CD14-positive monocyte (primary cell): ENCODE data around the gene GALNT1. TPM values are rescaled to one million over a fixed set of nuclear protein-coding genes. Genes with fewer than 3 reads are reported as not detected.

Experiments used
- DNase-seq, 3 donors: peaks; one replicate each; pipeline ENCODE4 v3.0.0-alpha.2; 2011 to 2022
- H2AFZ ChIP-seq: 2 replicates; pipeline ENCODE4 v1.6.0; 2012; ENCODE audit warnings: mild to moderate bottlenecking, low read depth, low read length, inconsistent platforms; ENCODE audit not compliant: insufficient read depth, poor library complexity, severe bottlenecking
- H3K27ac ChIP-seq, 2 donors: 1 replicate in 1 of 2; 2 replicates in 1 of 2; pipeline ENCODE4 v1.5.1; 2012 to 2013; ENCODE audit warnings: low read length in 2 of 2, control low read depth in 1 of 2, inconsistent platforms in 1 of 2, low read depth in 1 of 2, mild to moderate bottlenecking in 1 of 2
- H3K27me3 ChIP-seq, 2 donors: one replicate each; pipeline versions ENCODE4 v1.6.0 to v1.6.1; 2011 to 2013; ENCODE audit warnings: low read length in 2 of 2; ENCODE audit not compliant: control insufficient read depth in 2 of 2, insufficient read depth in 2 of 2
- H3K36me3 ChIP-seq, 2 donors: replicated peaks in 1 of 2; 1 replicate in 1 of 2; 2 replicates in 1 of 2; pipeline versions ENCODE4 v1.5.1 to v1.6.1; 2012 to 2013; ENCODE audit warnings: low read length in 2 of 2, control low read depth in 1 of 2, inconsistent platforms in 1 of 2, mild to moderate bottlenecking in 1 of 2; ENCODE audit not compliant: insufficient read depth in 2 of 2, control insufficient read depth in 1 of 2
- H3K4me1 ChIP-seq, 2 donors: 1 replicate in 1 of 2; 2 replicates in 1 of 2; pipeline versions ENCODE4 v1.5.1 to v1.6.1; 2012 to 2013; ENCODE audit warnings: low read length in 2 of 2, control low read depth in 1 of 2, inconsistent platforms in 1 of 2, mild to moderate bottlenecking in 1 of 2, moderate library complexity in 1 of 2; ENCODE audit not compliant: insufficient read depth in 2 of 2, control insufficient read depth in 1 of 2
- H3K4me2 ChIP-seq: replicated peaks from 2 replicates; pipeline ENCODE3; 2012; ENCODE audit warnings: low read length, moderate library complexity, mild to moderate bottlenecking; ENCODE audit not compliant: poor library complexity, severe bottlenecking; ENCODE audit errors: extremely low read depth
- H3K4me3 ChIP-seq, 3 experiments: fragments of 200-600 bp in 1 of 3; sonication (generic) in 1 of 3; replicated peaks in 1 of 3; 1 replicate in 2 of 3; 2 replicates in 1 of 3; pipeline ENCODE4 v1.5.1; 2011 to 2013; ENCODE audit warnings: low read length in 3 of 3, mild to moderate bottlenecking in 3 of 3, control low read depth in 2 of 3, low read depth in 2 of 3, inconsistent platforms in 1 of 3, moderate library complexity in 1 of 3
- H3K79me2 ChIP-seq: 2 replicates; pipeline ENCODE4 v1.6.0; 2012; ENCODE audit warnings: mild to moderate bottlenecking, control low read depth, inconsistent platforms, low read length, moderate library complexity; ENCODE audit not compliant: insufficient read depth
- H3K9ac ChIP-seq: 2 replicates; pipeline ENCODE4 v1.6.0; 2017; ENCODE audit warnings: low read length, mild to moderate bottlenecking; ENCODE audit not compliant: insufficient read depth, poor library complexity, severe bottlenecking
- H3K9me3 ChIP-seq, 2 donors: replicated peaks in 1 of 2; 1 replicate in 1 of 2; 2 replicates in 1 of 2; pipeline versions ENCODE4 v1.5.1 to v1.6.1; 2012 to 2013; ENCODE audit warnings: low read length in 2 of 2, control low read depth in 1 of 2; ENCODE audit not compliant: control insufficient read depth in 1 of 2, insufficient read depth in 1 of 2
- H4K20me1 ChIP-seq: 2 replicates; pipeline ENCODE4 v1.6.0; 2012; ENCODE audit warnings: mild to moderate bottlenecking, low read length, control low read depth, moderate library complexity; ENCODE audit not compliant: insufficient read depth
- H3K27ac Mint-ChIP-seq, 7 donors: one replicate each; pipeline ENCODE4 v1.8.0; 2020; ENCODE audit warnings: mild to moderate bottlenecking in 7 of 7, mixed read lengths in 7 of 7, moderate library complexity in 6 of 7, inconsistent platforms in 2 of 7
- H3K27me3 Mint-ChIP-seq, 3 donors: one replicate each; pipeline ENCODE4 v1.8.0; 2021 to 2022; ENCODE audit warnings: low read depth in 3 of 3, mild to moderate bottlenecking in 3 of 3, mixed read lengths in 3 of 3, moderate library complexity in 3 of 3, inconsistent platforms in 1 of 3
- H3K36me3 Mint-ChIP-seq, 2 donors: one replicate each; pipeline ENCODE4 v1.8.0; 2020; ENCODE audit warnings: mixed read lengths in 2 of 2, inconsistent platforms in 1 of 2, mild to moderate bottlenecking in 1 of 2
- H3K4me1 Mint-ChIP-seq: one replicate; pipeline ENCODE4 v1.8.0; 2020; ENCODE audit warnings: mild to moderate bottlenecking, mixed read lengths
- H3K4me3 Mint-ChIP-seq, 2 donors: one replicate each; pipeline ENCODE4 v1.8.0; 2020; ENCODE audit warnings: mild to moderate bottlenecking in 2 of 2, mixed read lengths in 2 of 2, moderate library complexity in 1 of 2
- H3K9me3 Mint-ChIP-seq, 7 donors: one replicate each; pipeline ENCODE4 v1.8.0; 2020 to 2022; ENCODE audit warnings: mixed read lengths in 7 of 7, mild to moderate bottlenecking in 6 of 7, moderate library complexity in 6 of 7, inconsistent platforms in 2 of 7
- WGBS: methylation state at CpG from one replicate; pipeline ENCODE4 v1.1.5; 2013; ENCODE audit warnings: missing lambda C conversion rate; ENCODE audit not compliant: insufficient coverage; 5-methylcytosine and 5-hydroxymethylcytosine counted together
- intact Hi-C, 2 donors: fragments of 100-400 bp; cut with micrococcal nuclease; formaldehyde crosslinking; loops; one replicate each; pipeline versions ENCODE4 v1.15.0 to v1.15.1; 2023
- polyA plus RNA-seq, 3 donors: library from polyadenylated mRNA; depleted of rRNA in 1 of 3; unstranded in 2 of 3; stranded (reverse) in 1 of 3; fragments of 300-500 nt in 2 of 3; fragments of >200 nt in 1 of 3; fragmentation: Illumina TruSeq in 2 of 3; gene quantifications; 1 replicate in 2 of 3; 2 replicates in 1 of 3; pipeline ENCODE4 v1.2.3, GENCODE V29; 2012 to 2021
- TF ChIP-seq, protein P1 (sequence below): fragments of 200-600 bp; IDR thresholded peaks from one replicate; pipeline ENCODE4 v1.8.0; 2022; ENCODE audit warnings: antibody characterized with exemption, mild to moderate bottlenecking

Gene GALNT1
- polyA plus RNA-seq, 3 donors: 16.8 to 58.5 (median 22.9) TPM

DNA sequence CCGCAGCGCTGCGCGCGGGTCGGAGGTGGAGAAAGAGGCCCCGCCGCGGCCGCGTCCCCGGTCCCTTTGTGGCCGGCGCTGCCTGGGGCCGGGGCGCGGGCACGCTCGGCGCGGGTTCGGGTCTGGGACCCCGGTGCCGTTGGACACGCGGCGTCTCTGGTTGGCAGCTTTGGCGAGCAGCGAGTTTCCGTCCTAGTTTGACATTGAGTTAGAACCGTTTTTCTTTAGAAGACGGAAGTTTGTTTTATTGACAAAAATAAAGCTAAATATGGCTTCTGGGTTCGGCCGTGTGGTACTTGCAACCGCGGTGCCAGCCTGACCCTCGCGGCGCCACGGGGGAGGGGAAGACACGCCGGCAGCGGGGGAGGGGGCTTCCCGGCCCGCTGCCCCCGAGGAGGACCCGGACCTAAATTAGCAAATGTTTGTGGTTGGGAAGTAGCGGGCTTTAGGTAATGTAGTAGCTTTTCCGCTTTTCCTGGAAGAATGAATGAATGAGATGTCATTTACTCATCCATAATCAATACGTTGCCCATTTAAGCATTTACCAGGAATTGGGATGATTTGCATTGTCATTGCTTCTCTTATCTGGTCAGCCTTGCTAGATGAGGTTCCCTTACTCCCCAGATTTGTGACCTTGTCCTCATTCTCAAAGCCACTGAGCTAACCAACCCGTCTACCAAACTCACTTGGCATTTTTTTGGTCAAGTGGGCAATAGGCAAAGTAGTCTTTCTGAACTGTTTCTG is 530 bp downstream of the GALNT1 start:
- peaks cover 0 to 2% of the 10 kb centered on the region in 2 donors for H3K9me3 ChIP-seq
- H3K4me2 ChIP-seq: peak overlapping the region; percentile 89
- H3K79me2 ChIP-seq: peaks cover 51% of the 10 kb centered on the region
- no peaks in the 10 kb centered on the region for H3K36me3 ChIP-seq
- H3K4me1 ChIP-seq: peaks cover 16 to 24% of the 10 kb centered on the region in 2 donors
- H3K9ac ChIP-seq: peak overlapping the region; percentile 81
- peaks cover 2 to 12% (median 4%) of the 10 kb centered on the region in 7 donors for H3K9me3 Mint-ChIP-seq
- peak overlapping the region; percentile 78 for H2AFZ ChIP-seq
- peaks cover 0 to 2% of the 10 kb centered on the region in 2 donors for H3K27me3 ChIP-seq
- peak overlapping the region; percentile 57 to 93 (median 84) for H3K4me3 ChIP-seq
- H3K36me3 Mint-ChIP-seq: peaks cover 0 to 8% of the 10 kb centered on the region in 2 donors
- peaks cover 0 to 1% (median 1%) of the 10 kb centered on the region in 3 donors for H3K27me3 Mint-ChIP-seq
- peaks cover 45% of the 10 kb centered on the region for H4K20me1 ChIP-seq
- peak; percentile 10 to 15 (median 14) for DNase-seq
- peak overlapping the region; percentile 27 to 85 for H3K27ac ChIP-seq
- TF ChIP-seq, protein P1, sequence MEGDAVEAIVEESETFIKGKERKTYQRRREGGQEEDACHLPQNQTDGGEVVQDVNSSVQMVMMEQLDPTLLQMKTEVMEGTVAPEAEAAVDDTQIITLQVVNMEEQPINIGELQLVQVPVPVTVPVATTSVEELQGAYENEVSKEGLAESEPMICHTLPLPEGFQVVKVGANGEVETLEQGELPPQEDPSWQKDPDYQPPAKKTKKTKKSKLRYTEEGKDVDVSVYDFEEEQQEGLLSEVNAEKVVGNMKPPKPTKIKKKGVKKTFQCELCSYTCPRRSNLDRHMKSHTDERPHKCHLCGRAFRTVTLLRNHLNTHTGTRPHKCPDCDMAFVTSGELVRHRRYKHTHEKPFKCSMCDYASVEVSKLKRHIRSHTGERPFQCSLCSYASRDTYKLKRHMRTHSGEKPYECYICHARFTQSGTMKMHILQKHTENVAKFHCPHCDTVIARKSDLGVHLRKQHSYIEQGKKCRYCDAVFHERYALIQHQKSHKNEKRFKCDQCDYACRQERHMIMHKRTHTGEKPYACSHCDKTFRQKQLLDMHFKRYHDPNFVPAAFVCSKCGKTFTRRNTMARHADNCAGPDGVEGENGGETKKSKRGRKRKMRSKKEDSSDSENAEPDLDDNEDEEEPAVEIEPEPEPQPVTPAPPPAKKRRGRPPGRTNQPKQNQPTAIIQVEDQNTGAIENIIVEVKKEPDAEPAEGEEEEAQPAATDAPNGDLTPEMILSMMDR: no peak
- H3K27ac Mint-ChIP-seq: peak overlapping the region in 6 of 7 donors; percentile 30 to 89 (median 62)
- H3K4me3 Mint-ChIP-seq: peak overlapping the region; percentile 77 to 84
- intact Hi-C loops: loop anchor here in 1 of 2 donors (5.0 to 10.0 kb wide), 3 partner anchors 35 to 167 kb away; partner anchors contain the start of gene INO80C
- WGBS: 0% methylated on average over 45 of the region's 51 CpGs
- peaks cover 32% of the 10 kb centered on the region for H3K4me1 Mint-ChIP-seq

DNA sequence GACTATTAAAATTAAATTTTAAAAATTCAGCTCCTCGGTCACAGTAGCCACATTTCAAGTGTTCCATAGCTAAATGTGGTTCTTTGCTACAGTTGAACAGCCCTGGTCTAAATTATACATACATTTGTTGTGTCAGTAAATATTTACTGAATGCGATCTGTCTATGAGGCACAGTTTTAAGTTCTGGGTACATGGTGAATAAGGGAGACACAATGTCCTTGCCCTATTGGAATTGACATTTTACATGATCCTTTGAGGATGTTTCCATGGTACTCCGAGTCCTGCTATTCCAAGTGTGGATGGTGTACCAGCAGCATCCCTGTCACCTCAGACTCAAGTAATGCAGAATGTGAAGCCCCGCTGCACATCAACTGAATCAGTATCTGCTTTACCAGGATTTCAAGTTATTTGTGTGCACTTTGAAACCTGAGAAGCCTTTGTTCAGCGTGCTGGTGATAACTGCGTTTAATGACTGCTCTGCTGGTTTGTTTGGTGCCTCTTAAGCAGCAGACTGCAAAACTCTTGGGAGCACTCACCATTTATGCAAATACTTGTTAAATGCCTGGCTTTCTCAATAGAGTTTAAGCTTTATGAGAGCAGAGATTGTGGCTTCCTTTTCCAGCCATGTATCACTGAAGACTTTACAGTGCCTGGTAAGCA is 1.5 kb downstream of the GALNT1 start:
- H3K9ac ChIP-seq: no peak overlapping the region
- peak overlapping the region in 1 of 2 donors; percentile 13 for H3K4me3 Mint-ChIP-seq
- H4K20me1 ChIP-seq: peaks cover 49% of the 10 kb centered on the region

More for the DNA sequence above, 1.5 kb downstream of the GALNT1 start:
- 100% methylated on average over 2 of the region's 6 CpGs for WGBS
- peak overlapping the region in 1 of 3 experiments; percentile 84 for H3K4me3 ChIP-seq
- no peak for DNase-seq
- TF ChIP-seq, protein P1: no peak
- peaks cover 7 to 14% of the 10 kb centered on the region in 2 donors for H3K36me3 Mint-ChIP-seq
- H3K27me3 ChIP-seq: peaks cover 0 to 2% of the 10 kb centered on the region in 2 donors
- peaks cover 61% of the 10 kb centered on the region for H3K79me2 ChIP-seq
- no peaks in the 10 kb centered on the region for H3K36me3 ChIP-seq
- no peak overlapping the region for H3K27ac ChIP-seq
- no peak overlapping the region for H2AFZ ChIP-seq
- peaks cover 7 to 15% (median 10%) of the 10 kb centered on the region in 7 donors for H3K9me3 Mint-ChIP-seq
- intact Hi-C loops: loop anchor here in 1 of 2 donors (5.0 to 10.0 kb wide), 3 partner anchors 34 to 168 kb away; partner anchors contain the start of gene INO80C
- H3K4me1 ChIP-seq: peaks cover 16 to 24% of the 10 kb centered on the region in 2 donors
- H3K27me3 Mint-ChIP-seq: peaks cover 0 to 1% (median 1%) of the 10 kb centered on the region in 3 donors
- H3K4me2 ChIP-seq: peak overlapping the region; percentile 89
- peaks cover 32% of the 10 kb centered on the region for H3K4me1 Mint-ChIP-seq
- H3K27ac Mint-ChIP-seq: peak overlapping the region in 1 of 7 donors; percentile 6
- H3K9me3 ChIP-seq: peaks cover 2 to 8% of the 10 kb centered on the region in 2 donors
